OCI-LY3 (cell line): Measurements from ENCODE around the gene PHLDB1.
"Not testable (repeated sequence)": the region's sequence is repeated elsewhere in the genome, so short reads cannot be mapped to it uniquely, and the experiment has no call there.

Experiments
- H2AFZ ChIP-seq: fragments of 200-600, 300-600 bp; shearing (Covaris generic); 2 replicates; pipeline ENCODE4 v1.6.0; 2014; ENCODE audit warnings: antibody characterized with exemption, low read depth, low read length
- H3K27ac ChIP-seq: fragments of 200-600, 300-600 bp; sonication (generic); 2 replicates; pipeline ENCODE4 v1.5.1; 2014; ENCODE audit warnings: mild to moderate bottlenecking, low read length, moderate library complexity, mixed read lengths
- H3K27me3 ChIP-seq: fragments of 200-600, 300-600 bp; sonication (generic); 2 replicates; pipeline ENCODE4 v1.6.1; 2014; ENCODE audit warnings: low read depth, low read length, mixed read lengths
- H3K36me3 ChIP-seq: fragments of 200-600, 300-600 bp; sonication (generic); replicated peaks from 2 replicates; pipeline ENCODE3; 2014; ENCODE audit warnings: low read depth, low read length, mixed read lengths
- H3K4me1 ChIP-seq: fragments of 300-600, 200-600 bp; sonication (generic); 2 replicates; pipeline ENCODE4 v1.6.1; 2014; ENCODE audit warnings: low read length, mixed read lengths
- H3K4me2 ChIP-seq: fragments of 200-600, 300-600 bp; sonication (generic); 2 replicates; pipeline ENCODE4 v1.6.1; 2014; ENCODE audit warnings: low read length, mixed read lengths
- H3K4me3 ChIP-seq: fragments of 300-600, 200-600 bp; sonication (generic); 2 replicates; pipeline ENCODE4 v1.5.1; 2014; ENCODE audit warnings: antibody characterized with exemption, mild to moderate bottlenecking, low read length, moderate library complexity
- H3K79me2 ChIP-seq: fragments of 300-600, 200-600 bp; shearing (Covaris generic); 2 replicates; pipeline ENCODE4 v1.6.1; 2014; ENCODE audit warnings: mild to moderate bottlenecking, low read length, mixed read lengths
- H3K9ac ChIP-seq: fragments of 300-600, 200-600 bp; shearing (Covaris generic); 2 replicates; pipeline ENCODE4 v1.6.0; 2014; ENCODE audit warnings: mild to moderate bottlenecking, low read length, moderate library complexity
- H3K9me3 ChIP-seq: fragments of 200-600, 300-600 bp; shearing (Covaris generic); 2 replicates; pipeline ENCODE4 v1.6.1; 2014; ENCODE audit warnings: low read length, mixed read lengths; ENCODE audit not compliant: insufficient read depth
- H4K20me1 ChIP-seq: fragments of 200-600, 300-600 bp; sonication (generic); 2 replicates; pipeline ENCODE4 v1.6.1; 2016; ENCODE audit warnings: low read length, mixed read lengths; ENCODE audit not compliant: insufficient read depth
- EZH2phosphoT487 ChIP-seq: fragments of 200-600 bp; shearing (Covaris generic); IDR thresholded peaks from 2 replicates; pipeline ENCODE4 v1.6.1; 2018; ENCODE audit warnings: antibody characterized with exemption, mixed run types, low read depth
- TF ChIP-seq, protein P1 (sequence below): fragments of 200-600, 300-600 bp; sonication (generic); IDR thresholded peaks from 2 replicates; pipeline ENCODE4 v1.5.1; 2014; ENCODE audit warnings: antibody characterized with exemption, low read length, low read depth

The PHLDB1 gene

DNA sequence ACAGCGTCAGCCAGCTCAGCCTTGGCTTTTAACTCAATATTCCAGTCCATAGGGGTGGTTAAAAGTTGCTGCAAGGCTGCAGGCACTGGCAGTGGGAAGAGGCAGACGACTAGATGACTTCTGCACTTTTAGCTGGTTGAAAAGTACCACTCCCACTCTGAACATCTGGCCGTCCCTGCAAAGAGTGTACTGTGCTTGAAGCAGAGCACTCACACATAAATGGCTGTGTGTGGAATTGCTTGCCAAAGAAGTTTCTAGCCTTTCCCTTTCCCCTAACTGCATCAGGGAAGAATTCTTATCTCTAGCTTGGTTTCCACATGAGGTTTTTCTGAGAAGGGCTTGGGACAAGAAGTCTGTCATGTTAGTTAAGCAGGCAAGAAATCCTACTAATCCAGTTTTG is 5.1 kb upstream of the PHLDB1 start:
- TF ChIP-seq, protein P1, sequence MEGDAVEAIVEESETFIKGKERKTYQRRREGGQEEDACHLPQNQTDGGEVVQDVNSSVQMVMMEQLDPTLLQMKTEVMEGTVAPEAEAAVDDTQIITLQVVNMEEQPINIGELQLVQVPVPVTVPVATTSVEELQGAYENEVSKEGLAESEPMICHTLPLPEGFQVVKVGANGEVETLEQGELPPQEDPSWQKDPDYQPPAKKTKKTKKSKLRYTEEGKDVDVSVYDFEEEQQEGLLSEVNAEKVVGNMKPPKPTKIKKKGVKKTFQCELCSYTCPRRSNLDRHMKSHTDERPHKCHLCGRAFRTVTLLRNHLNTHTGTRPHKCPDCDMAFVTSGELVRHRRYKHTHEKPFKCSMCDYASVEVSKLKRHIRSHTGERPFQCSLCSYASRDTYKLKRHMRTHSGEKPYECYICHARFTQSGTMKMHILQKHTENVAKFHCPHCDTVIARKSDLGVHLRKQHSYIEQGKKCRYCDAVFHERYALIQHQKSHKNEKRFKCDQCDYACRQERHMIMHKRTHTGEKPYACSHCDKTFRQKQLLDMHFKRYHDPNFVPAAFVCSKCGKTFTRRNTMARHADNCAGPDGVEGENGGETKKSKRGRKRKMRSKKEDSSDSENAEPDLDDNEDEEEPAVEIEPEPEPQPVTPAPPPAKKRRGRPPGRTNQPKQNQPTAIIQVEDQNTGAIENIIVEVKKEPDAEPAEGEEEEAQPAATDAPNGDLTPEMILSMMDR: no peak
- TF ChIP-seq EZH2phosphoT487: no peak
- Histone ChIP-seq H3K4me2 (no peak overlapping the region), H3K36me3 (peaks cover 38% of the 10 kb centered on the region), H4K20me1 (no peaks in the 10 kb centered on the region), H3K9ac (no peak overlapping the region), H3K9me3 (no peaks in the 10 kb centered on the region), H3K4me1 (no peaks in the 10 kb centered on the region), H3K27me3 (no peaks in the 10 kb centered on the region), H3K27ac (no peak overlapping the region), H3K4me3 (no peak overlapping the region), H2AFZ (no peak overlapping the region), H3K79me2 (no peaks in the 10 kb centered on the region)

DNA sequence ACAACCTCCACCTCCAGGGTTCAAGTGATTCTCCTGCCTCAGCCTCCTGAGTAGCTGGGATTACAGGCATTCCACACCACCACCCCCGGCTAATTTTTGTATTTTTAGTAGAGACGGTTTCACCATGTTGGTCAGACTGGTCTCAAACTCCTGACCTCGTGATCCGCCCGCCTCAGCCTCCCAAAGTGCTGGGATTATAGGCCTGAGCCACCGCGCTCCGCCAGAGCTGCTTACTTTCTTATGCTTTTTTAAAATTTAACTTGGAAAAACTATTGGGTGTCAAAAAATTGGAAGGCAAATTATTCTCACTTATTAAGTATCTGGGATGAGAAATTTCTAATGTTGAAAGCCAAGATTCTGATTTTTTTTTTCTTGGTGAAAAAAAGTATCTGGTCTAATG is 3.7 kb upstream of the PHLDB1 start:
- not testable (repeated sequence) for H3K4me3 ChIP-seq, H3K4me2 ChIP-seq, H3K9ac ChIP-seq, H3K9me3 ChIP-seq, H3K27me3 ChIP-seq, H4K20me1 ChIP-seq, H3K27ac ChIP-seq, H3K4me1 ChIP-seq, H3K79me2 ChIP-seq, H2AFZ ChIP-seq
- peaks cover 29% of the 10 kb centered on the region for H3K36me3 ChIP-seq

DNA sequence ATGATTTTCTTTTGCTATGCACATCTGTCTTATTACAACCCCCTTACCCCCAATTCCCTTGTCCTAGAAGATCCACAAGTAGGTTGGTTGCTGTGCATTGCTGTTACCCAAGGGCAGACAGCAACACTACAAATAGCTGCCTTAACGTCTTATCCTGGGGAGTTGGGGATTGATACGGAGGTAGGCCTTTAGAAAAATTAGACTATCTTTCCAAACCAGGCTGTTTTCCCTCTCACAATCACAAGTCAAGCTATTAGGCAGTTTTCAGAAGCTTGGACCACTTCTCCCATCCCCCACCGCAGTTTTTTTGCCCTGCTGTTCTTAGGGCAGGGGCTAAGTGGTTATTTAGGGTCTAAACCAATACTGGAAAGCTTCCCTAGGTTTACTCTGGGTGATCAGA is 2.8 kb upstream of the PHLDB1 start:
- no peak overlapping the region for H3K27ac ChIP-seq
- H3K9ac ChIP-seq: no peak overlapping the region
- no peak overlapping the region for H2AFZ ChIP-seq
- H3K4me2 ChIP-seq: no peak overlapping the region
- H3K36me3 ChIP-seq: peaks cover 29% of the 10 kb centered on the region
- no peak overlapping the region for H3K4me3 ChIP-seq
- H3K27me3 ChIP-seq: peaks cover 10% of the 10 kb centered on the region
- no peaks in the 10 kb centered on the region for H3K9me3 ChIP-seq
- H4K20me1 ChIP-seq: no peaks in the 10 kb centered on the region
- TF ChIP-seq, protein P1: no peak
- TF ChIP-seq EZH2phosphoT487: no peak
- H3K4me1 ChIP-seq: peaks cover 11% of the 10 kb centered on the region
- no peaks in the 10 kb centered on the region for H3K79me2 ChIP-seq

DNA sequence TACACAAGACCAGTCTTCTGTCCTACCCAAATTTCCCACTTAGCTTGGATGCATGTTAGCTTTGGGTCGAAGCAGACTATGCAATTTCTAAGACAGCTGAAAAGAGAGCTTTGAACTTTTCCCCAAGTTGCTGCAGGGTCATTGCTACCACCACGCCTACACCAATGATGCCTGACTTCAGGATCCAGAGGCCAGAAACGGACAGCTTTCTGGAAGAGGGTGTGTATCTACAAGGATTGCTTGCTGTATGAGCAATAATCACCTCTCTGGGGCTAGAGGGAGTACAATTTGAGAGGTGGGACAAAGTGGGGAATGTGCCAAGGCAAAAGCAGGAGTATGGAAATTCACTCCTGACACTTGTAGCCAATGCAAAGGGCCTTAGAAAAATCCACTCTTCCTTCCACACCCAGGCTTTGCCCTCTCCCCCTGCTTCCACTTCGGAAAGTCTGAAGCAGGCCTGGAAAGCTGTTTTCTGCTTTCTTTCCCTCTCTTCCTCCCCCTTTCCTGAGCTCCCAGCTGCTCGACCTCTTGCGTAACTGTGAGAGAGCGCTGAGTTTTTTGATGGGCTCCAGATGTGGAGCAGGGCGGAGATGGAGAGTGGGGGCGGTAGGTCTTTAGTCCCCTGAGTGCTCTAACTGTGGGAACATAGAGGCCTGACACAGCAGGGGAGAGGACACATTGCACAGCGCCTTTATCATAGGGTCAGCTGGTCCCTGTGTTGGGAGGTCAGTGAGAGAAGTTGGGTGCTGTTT is 2.1 kb upstream of the PHLDB1 start:
- Histone ChIP-seq H3K4me1 (peaks cover 17% of the 10 kb centered on the region), H3K9ac (no peak overlapping the region), H3K27ac (no peak overlapping the region), H3K4me2 (no peak overlapping the region), H3K9me3 (no peaks in the 10 kb centered on the region), H3K27me3 (peaks cover 18% of the 10 kb centered on the region), H3K79me2 (no peaks in the 10 kb centered on the region), H4K20me1 (no peaks in the 10 kb centered on the region), H2AFZ (no peak overlapping the region), H3K4me3 (no peak overlapping the region), H3K36me3 (peaks cover 22% of the 10 kb centered on the region)
- TF ChIP-seq, protein P1: no peak
- TF ChIP-seq EZH2phosphoT487: no peak
